Peyer's patch (tissue), 4 donors: ENCODE data around the gene TMEM52B. TPM values are rescaled to one million over a fixed set of nuclear protein-coding genes. Genes with fewer than 3 reads are reported as not detected.

Experiments used
- DNase-seq, 3 donors: peaks; one replicate each; pipeline ENCODE4 v3.0.0-alpha.2; 2017 to 2019
- H3K27ac ChIP-seq, 4 donors: fragments of 200-600 bp; sonication (generic); one replicate each; pipeline ENCODE4 v1.5.1; 2016 to 2019
- H3K27me3 ChIP-seq, 2 donors: fragments of 200-600 bp; sonication (generic); one replicate each; pipeline ENCODE4 v1.5.1; 2019
- H3K36me3 ChIP-seq, 3 donors: fragments of 200-600 bp; sonication (generic); one replicate each; pipeline ENCODE4 v1.5.1; 2016 to 2019
- H3K4me1 ChIP-seq, 4 donors: fragments of 200-600 bp; sonication (generic); one replicate each; pipeline ENCODE4 v1.5.1; 2016 to 2019
- H3K4me3 ChIP-seq, 4 donors: fragments of 200-600 bp; sonication (generic); 1 replicate in 3 of 4; 2 replicates in 1 of 4; pipeline ENCODE4 v1.5.1; 2016 to 2019; ENCODE audit warnings: mild to moderate bottlenecking in 1 of 4
- H3K9me3 ChIP-seq, 4 donors: fragments of 200-600 bp; sonication (generic); one replicate each; pipeline ENCODE4 v1.5.1; 2016 to 2019; ENCODE audit warnings: mild to moderate bottlenecking in 1 of 4
- CTCF ChIP-seq, 6 experiments: fragments of 450-650 bp in 4 of 6; fragments of 200-600 bp in 2 of 6; sonication (generic) in 1 of 6; IDR thresholded peaks; one replicate each; pipeline ENCODE4 v1.5.1; 2017 to 2019; ENCODE audit warnings: antibody characterized with exemption in 6 of 6, mild to moderate bottlenecking in 3 of 6, moderate library complexity in 1 of 6
- POLR2A ChIP-seq, 2 donors: fragments of 450-650 bp; IDR thresholded peaks; one replicate each; pipeline ENCODE4 v1.5.1; 2017; ENCODE audit warnings: antibody characterized with exemption in 2 of 2, mild to moderate bottlenecking in 2 of 2, moderate library complexity in 2 of 2
- total RNA-seq, 4 donors: library from RNA; depleted of rRNA; stranded (reverse); fragments of >200 nt; gene quantifications; one replicate each; pipeline ENCODE4 v1.1.0, GENCODE V29; 2016

Gene TMEM52B
- total RNA-seq, 4 donors from 2014 or later, result not detected

- no peak for DNase-seq
Observed at GRCh38 chr12:10207136-10207535, 28.3 kb downstream of the TMEM52B start.

GRCh38 chr12:10210225-10210624 lies 31.4 kb downstream of the TMEM52B start:
- H3K36me3 ChIP-seq, result no peaks in the 10 kb centered on the region
- TF ChIP-seq POLR2A (IDR thresholded peaks at IDR 0.05) (no peak), CTCF (IDR thresholded peaks at IDR 0.05) (no peak)

More at GRCh38 chr12:10207136-10207535, 28.3 kb downstream of the TMEM52B start:
- no peaks in the 10 kb centered on the region for H3K9me3 ChIP-seq
- no peak overlapping the region for H3K27ac ChIP-seq
- no peak for TF ChIP-seq POLR2A (IDR thresholded peaks at IDR 0.05)
- TF ChIP-seq CTCF (IDR thresholded peaks at IDR 0.05), result no peak
- no peaks in the 10 kb centered on the region for H3K27me3 ChIP-seq
- no peaks in the 10 kb centered on the region for H3K4me1 ChIP-seq
- no peak overlapping the region for H3K4me3 ChIP-seq
- no peaks in the 10 kb centered on the region for H3K36me3 ChIP-seq

GRCh38 chr12:10211101-10211939 lies 32.5 kb downstream of the TMEM52B start:
- H3K4me3 ChIP-seq, result peak overlapping the region in 1 of 4 donors; percentile 85
- peak in 1 of 3 donors; percentile 49 for DNase-seq
- peak overlapping the region in 3 of 4 donors; percentile 96 to 99 (median 99) for H3K27ac ChIP-seq
- H3K4me1 ChIP-seq, result peaks cover 0 to 9% (median 0%) of the 10 kb centered on the region in 4 donors
- H3K9me3 ChIP-seq, result no peaks in the 10 kb centered on the region
- H3K36me3 ChIP-seq, result no peaks in the 10 kb centered on the region
- TF ChIP-seq CTCF (IDR thresholded peaks at IDR 0.05) (no peak), POLR2A (IDR thresholded peaks at IDR 0.05) (no peak)
- no peaks in the 10 kb centered on the region for H3K27me3 ChIP-seq

More at GRCh38 chr12:10210225-10210624, 31.4 kb downstream of the TMEM52B start:
- peaks cover 0 to 5% (median 0%) of the 10 kb centered on the region in 4 donors for H3K4me1 ChIP-seq
- no peak overlapping the region for H3K27ac ChIP-seq
- H3K27me3 ChIP-seq, result no peaks in the 10 kb centered on the region
- no peak overlapping the region for H3K4me3 ChIP-seq
- H3K9me3 ChIP-seq, result no peaks in the 10 kb centered on the region
- DNase-seq, result no peak

- Histone ChIP-seq H3K36me3 (no peaks in the 10 kb centered on the region), H3K27me3 (no peaks in the 10 kb centered on the region), H3K27ac (peak overlapping the region; percentile 82 to 99 (median 98)), H3K9me3 (no peaks in the 10 kb centered on the region), H3K4me1 (peaks cover 0 to 9% (median 0%) of the 10 kb centered on the region in 4 donors), H3K4me3 (peak overlapping the region; percentile 58 to 89 (median 80))
- peak; percentile 84 to 92 for TF ChIP-seq POLR2A (IDR thresholded peaks at IDR 0.05)
- TF ChIP-seq CTCF (IDR thresholded peaks at IDR 0.05), result no peak
- DNase-seq, result peak; percentile 77 to 99 (median 97)
Observed at GRCh38 chr12:10211940-10212738, 33.3 kb downstream of the TMEM52B start.

- TF ChIP-seq CTCF (IDR thresholded peaks at IDR 0.05) (no peak), POLR2A (IDR thresholded peaks at IDR 0.05) (no peak)
- DNase-seq, result peak; percentile 71 to 91 (median 88)
- Histone ChIP-seq H3K27me3 (no peaks in the 10 kb centered on the region), H3K9me3 (no peaks in the 10 kb centered on the region), H3K4me3 (peak within 1 kb of the TSS; percentile 58 to 89 (median 80)), H3K4me1 (peaks cover 0 to 9% (median 0%) of the 10 kb centered on the region in 4 donors), H3K36me3 (peaks cover 0 to under 1% (median 0%) of the 10 kb centered on the region in 3 donors), H3K27ac (peak within 1 kb of the TSS; percentile 82 to 99 (median 98))
Observed at GRCh38 chr12:10212739-10213131, 33.9 kb downstream of the TMEM52B start, which contains the start of gene GABARAPL1. TSS of gene GABARAPL1 (plus strand) at chr12:10212877. CDS start at chr12:10213130, 253 bp downstream.
